ENCODE results near the gene FAM20A. TPM values are rescaled to one million over a fixed set of nuclear protein-coding genes. Genes with fewer than 3 reads are reported as not detected.

FAM20A gene
- total and polyA plus RNA-seq, 4 donors = 14.9 to 72.0 (median 58.6) TPM

DNA sequence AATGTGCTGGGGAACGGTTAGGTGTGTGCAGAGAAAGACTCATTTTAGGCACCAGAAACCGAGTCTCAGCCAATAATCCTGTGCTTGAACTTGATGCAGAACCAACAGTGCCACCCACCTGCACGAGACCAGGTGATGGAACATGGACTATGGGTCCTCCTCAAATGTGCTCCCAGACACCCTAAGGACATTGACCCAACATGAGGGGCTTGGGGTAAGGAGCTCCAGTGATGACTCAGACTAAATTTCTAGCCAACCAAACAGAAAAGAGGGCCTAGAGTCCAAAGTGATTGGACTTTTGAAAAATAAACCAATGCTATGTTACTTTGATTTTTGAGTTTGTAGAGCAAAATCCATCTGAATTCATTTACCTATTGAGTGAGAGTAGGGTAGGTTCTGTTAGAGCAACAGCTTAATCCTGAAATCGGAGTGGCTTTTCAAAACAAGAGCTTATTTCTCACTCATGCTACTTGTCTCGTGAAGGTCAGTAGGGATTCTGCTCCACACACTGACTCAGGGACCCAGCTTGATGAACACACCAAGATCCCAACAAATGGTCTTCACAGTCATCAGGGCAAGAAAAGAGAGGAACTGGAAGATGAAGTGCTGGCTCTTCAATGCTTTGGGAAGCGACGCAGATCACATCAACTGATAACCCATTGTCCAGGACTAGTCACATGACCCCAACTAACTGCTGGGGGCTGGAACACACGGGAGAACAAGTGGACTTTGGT, 21.8 kb downstream of the FAM20A start:
- peak; percentile 85 to 88 for TF ChIP-seq RXRA (IDR thresholded peaks at IDR 0.05)
- TF ChIP-seq, protein P1, sequence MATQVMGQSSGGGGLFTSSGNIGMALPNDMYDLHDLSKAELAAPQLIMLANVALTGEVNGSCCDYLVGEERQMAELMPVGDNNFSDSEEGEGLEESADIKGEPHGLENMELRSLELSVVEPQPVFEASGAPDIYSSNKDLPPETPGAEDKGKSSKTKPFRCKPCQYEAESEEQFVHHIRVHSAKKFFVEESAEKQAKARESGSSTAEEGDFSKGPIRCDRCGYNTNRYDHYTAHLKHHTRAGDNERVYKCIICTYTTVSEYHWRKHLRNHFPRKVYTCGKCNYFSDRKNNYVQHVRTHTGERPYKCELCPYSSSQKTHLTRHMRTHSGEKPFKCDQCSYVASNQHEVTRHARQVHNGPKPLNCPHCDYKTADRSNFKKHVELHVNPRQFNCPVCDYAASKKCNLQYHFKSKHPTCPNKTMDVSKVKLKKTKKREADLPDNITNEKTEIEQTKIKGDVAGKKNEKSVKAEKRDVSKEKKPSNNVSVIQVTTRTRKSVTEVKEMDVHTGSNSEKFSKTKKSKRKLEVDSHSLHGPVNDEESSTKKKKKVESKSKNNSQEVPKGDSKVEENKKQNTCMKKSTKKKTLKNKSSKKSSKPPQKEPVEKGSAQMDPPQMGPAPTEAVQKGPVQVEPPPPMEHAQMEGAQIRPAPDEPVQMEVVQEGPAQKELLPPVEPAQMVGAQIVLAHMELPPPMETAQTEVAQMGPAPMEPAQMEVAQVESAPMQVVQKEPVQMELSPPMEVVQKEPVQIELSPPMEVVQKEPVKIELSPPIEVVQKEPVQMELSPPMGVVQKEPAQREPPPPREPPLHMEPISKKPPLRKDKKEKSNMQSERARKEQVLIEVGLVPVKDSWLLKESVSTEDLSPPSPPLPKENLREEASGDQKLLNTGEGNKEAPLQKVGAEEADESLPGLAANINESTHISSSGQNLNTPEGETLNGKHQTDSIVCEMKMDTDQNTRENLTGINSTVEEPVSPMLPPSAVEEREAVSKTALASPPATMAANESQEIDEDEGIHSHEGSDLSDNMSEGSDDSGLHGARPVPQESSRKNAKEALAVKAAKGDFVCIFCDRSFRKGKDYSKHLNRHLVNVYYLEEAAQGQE (IDR thresholded peaks at IDR 0.05) = peak; percentile 26
- TF ChIP-seq JUND (IDR thresholded peaks at IDR 0.05) = peak; percentile 47 to 86
- TF ChIP-seq, protein P2, sequence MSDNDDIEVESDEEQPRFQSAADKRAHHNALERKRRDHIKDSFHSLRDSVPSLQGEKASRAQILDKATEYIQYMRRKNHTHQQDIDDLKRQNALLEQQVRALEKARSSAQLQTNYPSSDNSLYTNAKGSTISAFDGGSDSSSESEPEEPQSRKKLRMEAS (IDR thresholded peaks at IDR 0.05) = no peak
- TF ChIP-seq HNF4G (IDR thresholded peaks at IDR 0.05) = peak; percentile 18
- TF ChIP-seq, protein P3, sequence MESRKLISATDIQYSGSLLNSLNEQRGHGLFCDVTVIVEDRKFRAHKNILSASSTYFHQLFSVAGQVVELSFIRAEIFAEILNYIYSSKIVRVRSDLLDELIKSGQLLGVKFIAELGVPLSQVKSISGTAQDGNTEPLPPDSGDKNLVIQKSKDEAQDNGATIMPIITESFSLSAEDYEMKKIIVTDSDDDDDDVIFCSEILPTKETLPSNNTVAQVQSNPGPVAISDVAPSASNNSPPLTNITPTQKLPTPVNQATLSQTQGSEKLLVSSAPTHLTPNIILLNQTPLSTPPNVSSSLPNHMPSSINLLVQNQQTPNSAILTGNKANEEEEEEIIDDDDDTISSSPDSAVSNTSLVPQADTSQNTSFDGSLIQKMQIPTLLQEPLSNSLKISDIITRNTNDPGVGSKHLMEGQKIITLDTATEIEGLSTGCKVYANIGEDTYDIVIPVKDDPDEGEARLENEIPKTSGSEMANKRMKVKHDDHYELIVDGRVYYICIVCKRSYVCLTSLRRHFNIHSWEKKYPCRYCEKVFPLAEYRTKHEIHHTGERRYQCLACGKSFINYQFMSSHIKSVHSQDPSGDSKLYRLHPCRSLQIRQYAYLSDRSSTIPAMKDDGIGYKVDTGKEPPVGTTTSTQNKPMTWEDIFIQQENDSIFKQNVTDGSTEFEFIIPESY (IDR thresholded peaks at IDR 0.05) = no peak
- TF ChIP-seq HNF4A (conservative IDR thresholded peaks at IDR 0.05) = peak; percentile 87 to 88
- TF ChIP-seq ATF3 (IDR thresholded peaks at IDR 0.05) = peak; percentile 49
- peak; percentile 58 for TF ChIP-seq SP1 (IDR thresholded peaks at IDR 0.05)
- TF ChIP-seq TAF1 (conservative IDR thresholded peaks at IDR 0.05) = peak; percentile 40
- peak; percentile 8 for TF ChIP-seq YY1 (IDR thresholded peaks at IDR 0.05)
- no peak for TF ChIP-seq FOXA2 (IDR thresholded peaks at IDR 0.05)
- peak overlapping the region in 1 of 2 donors; percentile 18 for H3K9ac ChIP-seq (ENCODE audit: low read depth in 1 of 2, low read length in 2 of 2)
- peak overlapping the region; percentile 81 to 87 for H3K27ac ChIP-seq (ENCODE audit: low read depth in 1 of 2, low read length in 2 of 2)
- H3K27me3 ChIP-seq (ENCODE audit: control insufficient read depth in 4 of 4, insufficient read depth in 4 of 4, low read length in 3 of 4) = no peaks in the 10 kb centered on the region
- H3K4me3 ChIP-seq (ENCODE audit: low read depth in 1 of 3, low read length in 3 of 3) = peak overlapping the region; percentile 13 to 42 (median 35)
- H3K4me1 ChIP-seq (ENCODE audit: control insufficient read depth in 4 of 4, insufficient read depth in 4 of 4, low read length in 3 of 4) = peaks cover 12 to 74% (median 54%) of the 10 kb centered on the region in 4 donors
- no peaks in the 10 kb centered on the region for H3K9me3 ChIP-seq (ENCODE audit: control insufficient read depth in 4 of 4, low read length in 3 of 4)
- DNase-seq (ENCODE audit: low spot score) = no peak
- WGBS = 50% methylated on average over 8 of the region's 8 CpGs
- no peaks in the 10 kb centered on the region for H3K36me3 ChIP-seq (ENCODE audit: control insufficient read depth in 4 of 4, insufficient read depth in 3 of 4, low read depth in 1 of 4, low read length in 3 of 4)

DNA sequence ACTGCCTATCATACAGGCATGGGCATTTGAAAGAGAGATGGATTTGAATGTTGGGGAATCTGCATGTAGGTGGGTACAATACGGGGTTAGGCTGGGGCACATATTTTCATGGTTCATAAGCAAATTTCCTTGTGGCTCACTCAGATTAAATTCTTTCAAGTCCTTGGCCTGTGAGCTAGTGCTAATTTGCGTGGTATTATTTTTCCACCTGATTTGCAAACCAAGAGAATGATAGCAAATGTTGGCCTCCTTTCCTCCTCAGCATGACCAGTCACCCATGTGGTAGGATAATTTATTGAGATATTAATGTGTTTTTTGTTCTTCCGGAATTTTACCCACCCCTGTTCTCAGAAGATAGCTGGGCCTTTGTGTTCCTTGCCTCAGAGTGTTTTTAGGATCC, 22.9 kb downstream of the FAM20A start:
- Histone ChIP-seq H3K27ac (ENCODE audit: low read depth in 1 of 2, low read length in 2 of 2) (peak overlapping the region in 1 of 2 donors; percentile 14), H3K9ac (ENCODE audit: low read depth in 1 of 2, low read length in 2 of 2) (no peak overlapping the region), H3K36me3 (ENCODE audit: control insufficient read depth in 4 of 4, insufficient read depth in 3 of 4, low read depth in 1 of 4, low read length in 3 of 4) (no peaks in the 10 kb centered on the region), H3K4me3 (ENCODE audit: low read depth in 1 of 3, low read length in 3 of 3) (no peak overlapping the region), H3K9me3 (ENCODE audit: control insufficient read depth in 4 of 4, low read length in 3 of 4) (no peaks in the 10 kb centered on the region), H3K27me3 (ENCODE audit: control insufficient read depth in 4 of 4, insufficient read depth in 4 of 4, low read length in 3 of 4) (no peaks in the 10 kb centered on the region), H3K4me1 (ENCODE audit: control insufficient read depth in 4 of 4, insufficient read depth in 4 of 4, low read length in 3 of 4) (peaks cover 12 to 63% (median 49%) of the 10 kb centered on the region in 4 donors)
- WGBS = 97% methylated on average over 3 of the region's 3 CpGs
- DNase-seq (ENCODE audit: low spot score) = no peak
- TF ChIP-seq TAF1 (conservative IDR thresholded peaks at IDR 0.05) (no peak), SP1 (IDR thresholded peaks at IDR 0.05) (no peak), FOXA1 (IDR thresholded peaks at IDR 0.05) (no peak)
- TF ChIP-seq, protein P3 (IDR thresholded peaks at IDR 0.05) = no peak
